HEK293T (cell line): ENCODE data around the gene RNF175.

Experiments
- CTCF ChIA-PET: fragments of 350-600 bp; formaldehyde crosslinking; extraction: SDS; loops from one replicate; lab custom pipeline; 2021; ENCODE audit warnings: antibody characterized with exemption, inconsistent platforms; lab: Yijun Ruan, JAX
- POLR2A ChIA-PET: fragments of 350-600 bp; formaldehyde crosslinking; extraction: SDS; loops from one replicate; lab custom pipeline; 2020; ENCODE audit warnings: antibody characterized with exemption, inconsistent platforms; lab: Yijun Ruan, JAX
- DNase-seq: peaks from one replicate; pipeline ENCODE4 v3.0.0; 2012; ENCODE audit warnings: mixed read lengths; ENCODE audit errors: extremely low spot score
- ARNT ChIP-seq: fragments of 450-650 bp; IDR thresholded peaks from 2 replicates; pipeline ENCODE4 v1.6.1; 2017; ENCODE audit warnings: mild to moderate bottlenecking
- BHLHE40 ChIP-seq: fragments of 450-650 bp; IDR thresholded peaks from 2 replicates; pipeline ENCODE4 v1.6.1; 2016; ENCODE audit warnings: mild to moderate bottlenecking, moderate library complexity, borderline replicate concordance
- CTBP1 ChIP-seq: fragments of 450-650 bp; IDR thresholded peaks from 2 replicates; pipeline ENCODE4 v1.6.1; 2016; ENCODE audit warnings: borderline replicate concordance
- ELF4 ChIP-seq: fragments of 450-650 bp; IDR thresholded peaks from 2 replicates; pipeline ENCODE4 v1.6.1; 2017; ENCODE audit warnings: antibody characterized with exemption
- FOXA1 ChIP-seq: fragments of 450-650 bp; IDR thresholded peaks from 2 replicates; pipeline ENCODE4 v1.6.1; 2016; ENCODE audit warnings: mild to moderate bottlenecking
- FOXK2 ChIP-seq: fragments of 450-650 bp; IDR thresholded peaks from 2 replicates; pipeline ENCODE4 v1.6.1; 2016; ENCODE audit warnings: mild to moderate bottlenecking
- FOXM1 ChIP-seq: fragments of 450-650 bp; IDR thresholded peaks from 2 replicates; pipeline ENCODE4 v1.6.1; 2017; ENCODE audit warnings: mild to moderate bottlenecking, borderline replicate concordance
- HDGF ChIP-seq: fragments of 450-650 bp; IDR thresholded peaks from 2 replicates; pipeline ENCODE4 v1.6.1; 2017; ENCODE audit warnings: antibody characterized with exemption, borderline replicate concordance
- L3MBTL2 ChIP-seq: fragments of 450-650 bp; conservative IDR thresholded peaks from 2 replicates; pipeline ENCODE4 v1.6.1; 2016; ENCODE audit warnings: mild to moderate bottlenecking
- LEF1 ChIP-seq: fragments of 450-650 bp; IDR thresholded peaks from 2 replicates; pipeline ENCODE4 v1.6.1; 2017; ENCODE audit warnings: mild to moderate bottlenecking, borderline replicate concordance
- NFRKB ChIP-seq: fragments of 450-650 bp; IDR thresholded peaks from 2 replicates; pipeline ENCODE4 v1.6.1; 2016; ENCODE audit warnings: mild to moderate bottlenecking, moderate library complexity
- PKNOX1 ChIP-seq: fragments of 450-650 bp; IDR thresholded peaks from 2 replicates; pipeline ENCODE4 v1.6.1; 2016
- SP1 ChIP-seq: fragments of 450-650 bp; IDR thresholded peaks from 2 replicates; pipeline ENCODE4 v1.6.1; 2017
- SUZ12 ChIP-seq: fragments of 450-650 bp; IDR thresholded peaks from 2 replicates; pipeline ENCODE4 v1.6.1; 2016; ENCODE audit warnings: mild to moderate bottlenecking
- TARDBP ChIP-seq: fragments of 450-650 bp; IDR thresholded peaks from 2 replicates; pipeline ENCODE4 v1.6.1; 2016
- ZNF384 ChIP-seq: fragments of 450-650 bp; IDR thresholded peaks from 2 replicates; pipeline ENCODE4 v1.6.1; 2016

RNF175 gene

GRCh38 chr4:153733751-153734448 is 25.9 kb downstream of the RNF175 start:
- no peak for DNase-seq
- POLR2A ChIA-PET, result no interaction called here
- no peak for TF ChIP-seq ZNF384
- no peak for TF ChIP-seq ARNT
- TF ChIP-seq LEF1, result no peak
- no peak for TF ChIP-seq L3MBTL2
- TF ChIP-seq HDGF, result no peak
- TF ChIP-seq PKNOX1, result no peak
- TF ChIP-seq TARDBP, result no peak
- no peak for TF ChIP-seq FOXK2
- no peak for TF ChIP-seq NFRKB
- TF ChIP-seq SP1, result no peak
- no peak for TF ChIP-seq BHLHE40
- TF ChIP-seq ELF4, result no peak
- TF ChIP-seq CTBP1, result no peak
- TF ChIP-seq FOXM1, result no peak
- no peak for TF ChIP-seq FOXA1
- CTCF ChIA-PET, result interaction anchor here (1.6 to 1.9 kb wide), 2 partner anchors 16 to 48 kb away, joined by 4 to 6 read pairs; no protein-coding TSS in a partner anchor

- DNase-seq, result no peak
- CTCF ChIA-PET, result interaction anchor here (0.6 kb wide), 1 partner anchor 92 kb away, joined by 3 read pairs; no protein-coding TSS in a partner anchor
- POLR2A ChIA-PET, result no interaction called here
- TF ChIP-seq CTBP1, result no peak
- TF ChIP-seq TARDBP, result no peak
- TF ChIP-seq SP1, result no peak
- TF ChIP-seq SUZ12, result no peak
- TF ChIP-seq FOXA1, result no peak
- TF ChIP-seq HDGF, result no peak
- TF ChIP-seq L3MBTL2, result no peak
- no peak for TF ChIP-seq LEF1
- no peak for TF ChIP-seq FOXM1
- no peak for TF ChIP-seq BHLHE40
- TF ChIP-seq NFRKB, result no peak
- no peak for TF ChIP-seq PKNOX1
Measured at GRCh38 chr4:153731239-153731638, 28.6 kb downstream of the RNF175 start.

DNA sequence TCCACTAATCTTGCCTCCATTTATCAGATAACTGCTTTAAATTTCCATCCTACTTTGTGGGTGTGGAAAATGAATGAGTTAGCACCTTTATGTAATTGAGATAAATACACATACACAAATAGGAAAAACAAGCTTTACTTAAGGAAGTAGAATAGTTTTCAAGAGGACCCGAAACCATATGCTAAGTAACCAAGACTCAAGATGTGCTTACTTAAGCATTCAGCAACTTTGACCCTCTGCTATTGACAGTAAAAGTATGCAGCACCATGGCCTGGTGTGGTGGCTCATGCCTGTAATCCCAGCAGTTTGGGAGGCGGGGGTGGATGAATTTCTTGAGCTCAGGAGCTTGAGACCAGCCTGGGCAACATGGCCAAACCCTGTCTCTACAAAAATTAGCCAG is 29.9 kb downstream of the RNF175 start:
- TF ChIP-seq ZNF384 (no peak), FOXA1 (no peak), PKNOX1 (no peak), L3MBTL2 (no peak), HDGF (no peak), ELF4 (no peak), NFRKB (no peak)
- DNase-seq, result no peak
- CTCF ChIA-PET, result no interaction called here
- POLR2A ChIA-PET, result no interaction called here

GRCh38 chr4:153728660-153729059 is 31.2 kb downstream of the RNF175 start:
- ChIA-PET POLR2A (no interaction called here), CTCF (interaction anchor here (0.5 kb wide), 1 partner anchor 11 kb away, joined by 5 read pairs; no protein-coding TSS in a partner anchor)
- no peak for DNase-seq
- TF ChIP-seq PKNOX1 (no peak), SUZ12 (no peak), L3MBTL2 (no peak), ZNF384 (no peak), HDGF (no peak), LEF1 (no peak), NFRKB (no peak), TARDBP (no peak), FOXM1 (no peak), CTBP1 (no peak), ELF4 (no peak), FOXA1 (no peak)

DNA sequence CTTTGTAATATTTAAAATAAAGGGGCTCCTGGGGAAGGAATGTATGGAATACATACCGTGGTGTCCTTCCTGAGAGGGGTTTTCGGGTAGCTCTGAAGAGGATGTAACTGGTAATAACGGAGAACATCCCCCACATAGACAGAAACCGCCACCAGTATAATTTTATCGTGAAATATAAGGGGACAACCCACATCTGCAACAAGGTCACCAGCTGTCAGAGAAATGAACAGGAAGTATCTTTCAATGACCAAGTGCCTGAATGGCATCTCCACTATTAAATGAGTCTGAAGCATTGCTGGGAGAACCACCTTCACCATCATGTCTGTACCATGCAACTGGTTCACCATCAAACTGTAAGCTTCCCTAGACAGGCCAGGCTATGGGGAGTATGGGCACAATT is 31.7 kb downstream of the RNF175 start:
- TF ChIP-seq SP1 (no peak), L3MBTL2 (no peak), ZNF384 (no peak), ELF4 (no peak), FOXM1 (no peak), SUZ12 (no peak), LEF1 (no peak), NFRKB (no peak), ARNT (no peak)
- POLR2A ChIA-PET, result no interaction called here
- DNase-seq, result no peak
- CTCF ChIA-PET, result interaction anchor here (0.5 kb wide), 1 partner anchor 10 kb away, joined by 5 read pairs; no protein-coding TSS in a partner anchor

DNA sequence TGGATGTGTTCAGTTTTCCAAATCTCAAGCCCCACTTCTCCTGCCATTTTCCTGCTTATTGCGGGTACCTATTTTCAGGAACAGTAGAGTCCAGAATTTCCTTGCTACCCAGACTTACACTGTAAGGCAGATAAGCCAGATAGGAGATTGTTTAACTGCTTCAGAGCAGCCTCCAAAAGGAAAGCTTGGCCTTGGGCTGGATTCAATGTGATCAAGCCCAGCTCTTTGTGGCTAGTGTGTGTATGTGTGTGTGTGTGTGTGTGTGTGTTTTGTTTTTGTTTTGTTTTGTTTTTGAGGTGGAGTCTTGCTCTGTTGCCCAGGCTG is 34.0 kb downstream of the RNF175 start:
- no peak for TF ChIP-seq HDGF
- no peak for TF ChIP-seq ZNF384
- TF ChIP-seq FOXK2, result no peak
- TF ChIP-seq FOXA1, result no peak
- TF ChIP-seq NFRKB, result no peak
- no peak for TF ChIP-seq ELF4
- no peak for TF ChIP-seq BHLHE40
- TF ChIP-seq LEF1, result no peak
- TF ChIP-seq L3MBTL2, result no peak
- TF ChIP-seq TARDBP, result no peak
- DNase-seq, result no peak
- ChIA-PET POLR2A (no interaction called here), CTCF (no interaction called here)
